ENCODE measurements around the gene MED8.

Gene MED8

GRCh38 chr1:43358746-43359693 lies 30.6 kb downstream of the MED8 start, which contains the start of gene CDC20:
TSS of gene CDC20 (plus strand) at chr1:43358981. CDS start at chr1:43359216, 235 bp downstream.
- DNase-seq (ENCODE audit: low read depth), result peak; percentile 76

- no peak for DNase-seq (ENCODE audit: low read depth)
These were observed 31.4 kb downstream of the MED8 start for GRCh38 chr1:43358121-43358745.

GRCh38 chr1:43357251-43357650 lies 32.3 kb downstream of the MED8 start:
- DNase-seq (ENCODE audit: low read depth), result no peak

- DNase-seq (ENCODE audit: low read depth), result no peak
These were observed 34.7 kb downstream of the MED8 start for GRCh38 chr1:43354936-43355335.

- no peak for DNase-seq (ENCODE audit: low read depth)
These were observed 35.1 kb downstream of the MED8 start for GRCh38 chr1:43354471-43354870.

- DNase-seq (ENCODE audit: low read depth), result no peak
These were observed 36.7 kb downstream of the MED8 start for GRCh38 chr1:43352881-43353280.

GRCh38 chr1:43352351-43352705 lies 37.3 kb downstream of the MED8 start:
- DNase-seq (ENCODE audit: low read depth), result no peak

- DNase-seq (ENCODE audit: low read depth), result no peak
These were observed 37.9 kb downstream of the MED8 start for GRCh38 chr1:43351421-43352350.

GRCh38 chr1:43350976-43351375 lies 38.6 kb downstream of the MED8 start:
- DNase-seq (ENCODE audit: low read depth), result no peak

- no peak for DNase-seq (ENCODE audit: low read depth)
These were observed 39.9 kb downstream of the MED8 start for GRCh38 chr1:43349594-43350306.

- no peak for DNase-seq (ENCODE audit: low read depth)
These were observed 40.6 kb downstream of the MED8 start for GRCh38 chr1:43348809-43349593.

- no peak for DNase-seq (ENCODE audit: low read depth)
These were observed 41.2 kb downstream of the MED8 start for GRCh38 chr1:43348343-43348808.

GRCh38 chr1:43346636-43347035 lies 43.0 kb downstream of the MED8 start:
- DNase-seq (ENCODE audit: low read depth), result no peak

GRCh38 chr1:43345120-43345519 lies 44.5 kb downstream of the MED8 start:
- DNase-seq (ENCODE audit: low read depth), result no peak

- DNase-seq (ENCODE audit: low read depth), result no peak
These were observed 45.2 kb downstream of the MED8 start for GRCh38 chr1:43344267-43344850.

- no peak for DNase-seq (ENCODE audit: low read depth)
These were observed 49.0 kb downstream of the MED8 start for GRCh38 chr1:43340559-43340958.

- DNase-seq (ENCODE audit: low read depth), result no peak
These were observed 49.9 kb downstream of the MED8 start for GRCh38 chr1:43339584-43340232.

- no peak for DNase-seq (ENCODE audit: low read depth)
These were observed 51.6 kb downstream of the MED8 start for GRCh38 chr1:43338001-43338400.

- no peak for DNase-seq (ENCODE audit: low read depth)
These were observed 52.0 kb downstream of the MED8 start, which contains the start of gene MPL for GRCh38 chr1:43337588-43337987. TSS of gene MPL (plus strand) at chr1:43337818. CDS start at chr1:43337849, 31 bp downstream.
